HG02763 (cell line): ENCODE data around the gene GPHB5.
A peak's percentile ranks its signal among the peaks of the same experiment; 100 is the strongest.
"Not testable (repeated sequence)": the region's sequence is repeated elsewhere in the genome, so short reads cannot be mapped to it uniquely, and the experiment has no call there.

Source experiments
- ATAC-seq: cut with Tn5 transposase; IDR thresholded peaks from one replicate; pipeline ENCODE4 v1.9.1; 2021; ENCODE audit warnings: mild to moderate bottlenecking, moderate library complexity; ENCODE audit not compliant: unreplicated experiment

The GPHB5 gene

DNA sequence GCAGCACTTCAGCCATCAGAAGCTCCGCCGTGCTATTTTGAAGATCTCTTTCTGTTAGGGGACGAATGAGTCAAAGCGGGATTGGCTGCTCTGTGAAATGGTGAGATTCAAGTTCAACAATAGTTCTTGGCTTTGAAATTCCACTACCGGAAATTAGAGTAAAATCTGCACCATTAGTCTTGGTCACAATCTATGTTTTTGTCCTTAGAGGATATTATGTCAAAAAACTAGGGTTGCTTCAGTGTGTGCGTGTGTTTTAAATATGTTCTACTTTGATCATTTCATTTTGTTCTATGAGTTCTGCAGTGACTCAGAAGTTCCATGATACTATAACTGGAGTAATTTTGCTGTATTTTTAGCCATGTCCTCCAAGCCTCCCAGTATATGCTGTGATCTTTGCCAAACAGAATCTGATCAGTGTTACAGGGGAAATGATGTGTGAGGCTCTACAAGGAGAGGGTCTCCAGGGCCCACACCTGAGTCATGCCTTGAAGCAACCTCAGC is 22.6 kb downstream of the GPHB5 start:
- ATAC-seq: no peak

DNA sequence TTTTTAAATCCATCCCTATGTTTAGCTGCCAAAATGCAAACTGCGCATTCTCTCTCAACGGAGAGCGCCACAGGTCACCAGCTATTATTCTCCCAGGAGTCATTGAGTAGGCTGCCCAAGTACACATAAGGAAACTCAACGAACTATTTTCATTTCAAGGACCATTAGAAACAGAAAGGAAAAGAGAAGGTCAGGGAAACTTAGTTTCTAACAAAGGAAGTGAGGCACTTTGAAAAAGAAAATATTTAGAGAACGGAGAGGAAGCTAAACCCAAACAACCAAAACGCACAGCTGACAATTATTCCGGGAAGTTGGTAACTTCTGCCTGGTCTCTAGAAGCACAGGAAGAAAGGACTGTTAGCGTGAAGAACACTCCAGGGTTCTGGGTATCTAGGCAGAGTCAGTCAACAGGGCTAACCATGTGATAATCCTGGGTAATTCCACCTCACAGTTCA is 23.5 kb downstream of the GPHB5 start:
- ATAC-seq: peak; percentile 57

DNA sequence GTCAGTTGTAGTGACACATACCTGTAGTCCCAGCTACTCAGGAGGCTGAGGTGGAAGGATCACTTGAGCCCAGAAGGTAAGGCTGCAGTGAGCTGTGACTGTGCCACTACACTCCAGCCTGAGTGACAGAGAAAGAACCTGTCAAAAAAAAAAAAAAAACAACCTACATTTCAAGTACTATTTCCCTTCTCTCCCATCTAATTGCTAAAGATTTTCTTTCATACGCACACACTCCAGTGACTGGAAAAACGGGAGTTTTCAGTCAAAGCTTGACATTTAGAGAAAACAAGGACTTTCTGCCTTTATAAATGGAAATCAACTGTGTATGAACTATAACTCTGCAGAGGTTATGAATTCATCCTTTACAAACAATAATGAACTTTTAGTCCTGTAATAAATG is 25.9 kb downstream of the GPHB5 start:
- no peak for ATAC-seq

DNA sequence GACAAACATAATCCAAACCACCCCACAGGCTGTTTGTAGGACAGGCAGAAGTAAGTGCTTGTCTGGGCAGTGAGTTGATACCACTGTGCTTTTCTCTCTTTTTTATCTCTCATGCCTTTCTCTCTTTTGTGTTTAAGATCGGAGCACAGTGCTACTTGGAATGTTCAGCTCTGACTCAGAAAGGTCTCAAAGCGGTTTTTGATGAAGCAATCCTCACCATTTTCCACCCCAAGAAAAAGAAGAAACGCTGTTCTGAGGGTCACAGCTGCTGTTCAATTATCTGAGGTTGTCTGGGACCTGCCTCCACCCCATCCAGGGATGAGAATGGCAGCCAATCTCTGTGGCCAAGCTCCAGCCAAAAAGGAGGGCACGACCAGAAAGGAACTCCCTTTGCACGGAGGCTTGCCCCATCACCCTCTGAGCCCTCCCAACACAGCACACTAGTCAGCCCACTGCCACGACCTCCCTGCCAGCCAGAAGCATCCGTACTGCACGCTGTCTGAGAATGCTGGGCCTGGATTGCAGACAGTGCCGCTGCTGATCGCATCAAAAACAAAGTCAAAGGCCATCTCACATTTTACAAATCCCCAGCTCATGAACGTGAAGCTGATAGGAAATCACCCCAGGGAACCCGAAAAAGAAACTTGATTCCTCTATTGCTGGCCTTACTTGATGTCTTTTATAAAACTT is 27.8 kb downstream of the GPHB5 start:
- no peak for ATAC-seq

DNA sequence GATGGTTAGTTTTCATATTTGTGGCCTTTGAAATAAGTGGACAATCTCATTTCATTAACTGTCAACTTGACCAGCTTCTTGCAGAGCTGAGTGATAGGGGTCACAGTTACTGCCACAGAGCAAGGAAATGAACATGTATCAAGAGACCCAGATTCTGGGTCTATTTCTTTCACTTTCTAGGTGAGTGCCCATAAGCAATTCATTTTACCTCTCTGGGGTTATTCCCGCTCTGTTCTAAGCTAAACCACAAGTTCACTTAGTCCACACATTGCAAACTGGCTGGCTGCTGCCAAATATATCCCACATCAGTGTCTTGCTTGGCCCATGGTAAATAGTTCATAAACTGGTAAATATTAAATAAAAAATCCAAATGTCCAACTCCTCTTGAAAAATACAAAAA is 29.9 kb downstream of the GPHB5 start:
- no peak for ATAC-seq

DNA sequence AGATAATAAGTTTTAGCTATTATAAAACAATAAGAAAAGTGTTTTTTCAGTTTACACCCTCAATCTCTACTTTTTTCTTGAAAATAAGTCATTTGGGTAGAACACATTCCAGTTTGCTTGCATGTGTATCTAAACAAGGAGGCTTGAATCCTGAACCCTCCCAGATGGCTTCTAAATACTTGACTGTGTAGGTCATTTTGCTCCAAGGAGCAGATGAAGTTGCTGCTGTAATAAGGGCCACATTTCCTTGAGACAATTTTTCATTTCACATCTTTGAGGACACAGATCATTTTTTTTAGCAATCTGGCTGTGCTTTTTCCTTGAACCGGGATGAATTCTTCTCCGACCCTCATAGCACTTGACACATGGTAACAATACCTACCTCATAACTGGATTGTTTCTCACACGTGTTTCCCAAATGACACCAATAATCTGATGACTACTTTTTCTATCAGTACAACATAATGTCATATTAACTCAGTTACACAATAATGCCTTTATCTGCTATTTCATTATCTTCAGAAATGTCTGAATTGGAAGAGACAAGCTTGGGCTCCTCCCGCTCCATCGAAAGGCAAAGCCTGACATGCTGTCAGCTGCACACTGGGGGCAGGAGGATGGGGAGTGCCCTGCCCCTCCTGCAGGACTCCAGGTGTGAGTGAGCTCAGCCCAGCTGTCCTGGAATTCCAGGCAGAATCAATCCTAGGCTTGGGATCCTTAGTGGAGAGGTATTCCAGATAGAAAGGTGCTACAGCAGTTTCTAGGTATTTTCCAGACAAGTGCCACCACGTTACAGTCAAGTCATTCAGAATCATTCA is 30.9 kb downstream of the GPHB5 start:
- no peak for ATAC-seq

DNA sequence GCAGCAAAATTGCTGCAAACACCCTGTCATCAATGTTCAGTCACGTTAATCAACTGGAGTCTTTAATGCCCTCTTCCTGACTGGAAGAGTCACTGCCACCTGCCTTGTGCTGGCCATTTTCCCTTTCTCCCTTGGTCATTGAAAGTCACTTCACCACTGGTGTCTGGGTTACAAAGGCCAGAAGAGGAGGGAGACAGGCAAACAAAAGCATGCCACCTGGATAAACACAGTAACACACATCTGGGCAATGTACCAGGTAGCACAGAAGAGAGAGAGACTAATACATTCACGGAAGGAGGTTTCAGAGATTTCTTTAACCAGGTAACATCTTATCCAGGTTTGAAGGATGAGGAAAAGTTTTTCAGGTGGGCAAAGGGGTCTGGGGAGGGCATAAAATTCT is 32.7 kb downstream of the GPHB5 start:
- ATAC-seq: no peak

DNA sequence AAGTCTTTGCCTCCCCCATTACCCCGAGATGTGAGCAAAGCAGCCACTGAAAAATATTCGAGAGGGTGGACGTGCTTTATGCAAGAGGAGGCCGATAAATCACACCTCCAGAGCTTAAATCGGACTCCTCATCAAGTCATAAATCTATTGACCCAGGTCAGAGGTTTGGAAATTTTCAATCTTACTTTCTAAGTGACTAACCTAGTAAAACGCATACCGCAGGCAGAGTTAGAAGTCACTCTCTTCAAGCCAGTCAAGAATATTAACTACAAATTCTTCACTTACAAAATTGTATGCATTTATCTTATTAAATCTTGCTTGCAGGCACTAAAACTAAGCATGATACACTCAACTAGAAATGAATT is 34.9 kb downstream of the GPHB5 start:
- ATAC-seq: no peak

DNA sequence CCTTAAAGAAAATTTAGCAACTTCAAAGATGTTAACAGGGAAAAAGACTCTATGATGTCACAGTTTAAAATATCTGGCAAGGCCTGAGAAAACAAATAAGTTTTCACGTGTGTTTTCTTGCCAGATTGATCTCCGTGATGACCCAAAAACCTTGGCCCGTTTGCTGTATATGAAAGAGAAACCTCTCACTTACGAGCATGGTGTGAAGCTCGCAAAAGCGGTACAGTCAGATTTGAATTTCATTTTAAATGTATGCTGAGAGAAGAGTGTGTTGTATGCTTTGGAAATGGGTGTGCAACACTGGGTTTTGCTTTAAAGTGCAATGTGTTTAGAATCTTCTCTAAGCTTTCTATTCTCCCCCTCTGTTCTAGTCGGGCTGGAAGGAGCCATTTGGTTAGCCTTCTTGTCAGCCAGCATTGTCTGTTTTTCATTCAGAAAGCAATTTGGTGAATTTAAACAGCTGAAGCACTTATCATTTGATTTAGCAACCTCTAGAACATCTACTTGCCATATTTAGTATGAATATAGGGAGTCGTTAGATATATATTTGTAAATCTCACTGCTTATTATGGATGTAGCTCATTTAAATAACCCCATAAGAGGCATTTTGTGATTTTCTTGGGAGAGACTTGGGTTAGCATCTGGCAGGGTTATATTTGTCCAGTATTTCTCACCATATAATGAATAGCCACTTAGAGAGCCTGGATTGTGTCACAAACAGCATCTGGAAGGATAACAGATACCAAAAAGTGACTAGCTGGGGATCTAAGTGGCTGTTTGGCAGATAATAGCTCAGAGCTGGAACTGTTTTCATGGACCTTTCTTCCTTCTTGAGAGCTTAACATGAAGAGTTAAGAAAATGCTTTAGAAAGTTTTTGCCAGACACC is 35.5 kb downstream of the GPHB5 start:
- no peak for ATAC-seq

DNA sequence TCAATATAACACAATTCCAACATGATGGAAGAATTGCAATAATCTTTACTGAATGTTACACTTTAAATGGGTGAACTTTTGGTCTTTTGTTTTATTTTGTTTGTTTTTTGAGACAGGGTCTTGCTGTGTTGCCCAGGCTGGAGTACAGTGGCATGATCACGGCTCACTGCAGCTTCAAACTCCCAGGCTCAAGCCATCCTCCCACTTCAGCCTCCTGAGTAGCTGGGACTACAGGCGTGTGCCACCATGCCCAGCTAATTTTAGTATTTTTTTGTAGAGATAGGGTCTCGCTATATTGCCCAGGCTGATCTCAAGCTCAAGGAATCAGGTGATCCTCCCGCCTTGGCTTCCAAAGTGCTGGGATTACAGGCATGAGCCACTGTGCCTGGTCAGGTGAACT is 38.8 kb downstream of the GPHB5 start:
- ATAC-seq: not testable (repeated sequence)

DNA sequence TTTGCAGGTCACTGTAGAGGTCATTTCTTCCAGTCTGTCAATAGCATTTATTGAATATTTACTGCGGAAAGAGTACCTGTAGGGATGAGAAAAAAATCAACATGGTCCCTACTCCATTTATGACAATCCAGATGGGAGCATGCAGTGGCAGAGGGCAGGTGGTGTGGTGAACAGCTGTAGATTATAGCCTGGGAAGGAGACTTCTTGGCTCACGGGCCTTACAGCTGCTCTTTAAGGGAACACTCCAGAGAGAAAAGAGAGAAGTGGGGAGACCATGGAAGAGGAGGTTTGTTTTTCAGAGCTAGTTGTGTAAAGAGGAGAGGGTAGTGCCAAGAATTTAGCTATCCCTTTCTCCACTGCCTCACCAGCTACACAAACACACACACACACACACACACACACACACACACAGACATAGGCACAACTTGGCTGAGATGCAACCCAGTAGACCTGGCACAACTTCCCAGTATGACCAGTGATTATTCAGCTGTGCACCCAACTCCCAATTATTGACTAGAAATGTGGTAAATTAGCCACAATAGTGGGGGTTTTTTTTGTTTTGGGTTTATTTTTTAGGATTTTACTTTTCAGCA is 41.0 kb downstream of the GPHB5 start:
- no peak for ATAC-seq

DNA sequence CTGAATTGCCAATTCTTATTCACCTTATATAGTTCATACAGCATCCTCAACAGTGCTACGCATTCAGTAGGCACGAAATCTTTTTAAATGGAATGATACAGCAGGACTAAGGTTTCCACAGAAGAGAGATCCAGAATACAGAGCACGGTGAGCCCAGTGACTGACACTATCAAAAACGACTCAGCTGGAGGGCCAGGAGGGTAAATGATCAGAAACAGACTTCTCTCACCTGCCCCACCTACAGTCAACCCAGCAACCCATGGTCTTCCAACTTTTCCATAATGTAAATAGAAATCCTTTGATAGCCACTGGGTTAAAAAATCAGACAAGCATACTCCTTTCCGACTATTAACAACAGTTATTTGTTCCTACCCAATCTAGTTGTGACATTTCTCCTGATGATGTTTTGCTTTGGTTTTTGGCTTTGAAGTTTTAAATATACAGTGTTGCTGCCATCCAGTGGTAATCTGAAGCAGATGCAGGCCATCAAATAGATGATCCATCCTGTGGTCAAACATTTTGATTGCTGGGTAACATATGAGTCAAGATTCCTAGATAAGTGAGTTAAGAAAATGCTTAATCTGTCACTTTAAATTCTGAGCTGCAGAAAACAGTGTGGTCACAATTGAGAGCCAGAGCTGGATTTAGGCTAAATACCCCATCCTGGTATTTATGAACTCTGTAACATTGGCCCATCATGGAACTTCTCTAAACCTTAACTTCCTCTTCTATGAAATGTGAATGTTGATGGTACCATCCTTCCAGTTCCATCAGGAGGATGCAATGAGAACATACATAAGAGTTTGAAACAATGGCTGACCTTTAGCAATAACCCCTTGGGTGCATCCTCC is 42.0 kb downstream of the GPHB5 start:
- no peak for ATAC-seq

DNA sequence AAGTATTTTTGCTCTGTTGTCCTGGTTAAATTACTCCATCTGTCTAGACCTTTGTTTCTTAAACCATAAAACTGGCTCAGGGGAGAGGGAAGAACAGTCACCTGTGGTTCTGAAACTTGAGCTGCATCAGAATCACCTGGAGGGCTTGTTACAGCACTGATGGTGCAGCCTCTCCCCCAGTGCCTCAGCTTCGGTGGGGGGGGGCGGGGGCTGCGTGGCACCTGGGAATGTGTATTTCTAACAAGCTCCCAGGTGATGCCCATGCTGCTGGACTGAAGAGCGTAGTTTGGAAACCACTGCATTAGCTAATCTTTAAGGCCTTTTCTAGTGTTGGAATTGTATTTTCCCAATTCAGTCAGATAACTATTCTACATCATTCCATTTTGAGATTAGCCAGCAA is 42.7 kb downstream of the GPHB5 start:
- ATAC-seq: no peak

DNA sequence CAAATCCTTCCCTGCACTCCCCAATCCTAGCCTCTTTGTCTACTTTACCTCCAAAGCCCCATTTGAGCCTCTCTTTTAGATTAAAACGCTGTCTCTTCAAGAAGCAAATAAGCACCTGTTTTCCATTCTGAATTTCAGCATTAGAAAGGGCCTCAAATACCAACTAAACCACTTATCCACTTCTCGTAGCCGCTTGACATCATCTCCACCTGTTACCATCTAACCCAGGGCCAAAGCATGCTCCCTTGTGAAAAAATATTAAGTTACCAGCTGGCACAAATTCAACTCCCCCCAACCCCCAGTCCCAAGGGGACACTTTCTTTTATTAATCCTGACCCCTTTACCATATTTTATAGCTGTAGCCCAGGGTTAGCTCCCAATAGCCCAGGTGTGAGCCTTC is 43.1 kb downstream of the GPHB5 start:
- ATAC-seq: no peak

DNA sequence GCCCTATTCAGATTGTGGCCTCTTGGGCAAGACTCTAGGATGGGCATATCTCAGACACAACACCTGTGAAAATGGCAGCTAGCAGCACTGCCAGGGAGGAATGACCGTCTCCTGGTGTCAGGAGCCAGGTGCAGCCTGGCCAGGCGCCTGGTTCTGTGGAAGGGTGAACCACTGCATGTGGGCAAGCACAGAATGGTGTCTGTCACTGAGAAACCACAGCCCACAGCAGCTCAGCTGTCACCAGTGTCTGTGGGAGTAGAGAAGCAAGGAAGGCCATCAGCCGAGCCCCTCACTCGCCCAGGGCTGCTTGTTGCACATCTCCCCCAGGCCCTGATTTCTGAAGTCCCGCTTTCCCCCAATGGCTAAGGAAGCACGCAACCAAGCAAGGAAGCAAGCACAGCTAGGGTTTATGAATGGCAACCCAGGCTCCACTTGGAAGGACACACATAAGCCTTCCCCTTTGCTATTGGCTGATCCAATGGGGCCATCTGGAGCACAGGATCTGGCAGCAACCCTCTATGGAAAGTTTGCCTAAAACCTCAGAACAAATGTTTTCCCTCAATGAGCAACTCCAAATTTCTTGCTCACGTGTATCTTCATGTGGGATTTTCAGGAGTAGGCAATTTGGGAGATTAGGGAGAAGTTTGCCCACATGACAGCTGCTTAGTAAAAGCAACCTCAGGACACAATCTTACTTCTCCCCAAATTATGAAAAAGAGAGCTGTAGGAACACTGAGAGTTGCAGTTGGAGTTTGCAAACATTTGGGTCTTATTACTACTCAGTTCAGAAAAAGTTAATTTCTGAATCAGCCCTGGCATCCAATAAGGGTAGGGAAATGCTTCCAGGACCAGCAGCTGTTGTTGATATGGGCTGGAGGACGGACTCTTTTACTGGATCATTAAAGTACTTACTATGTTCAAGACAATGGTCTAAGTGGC is 44.7 kb downstream of the GPHB5 start:
- no peak for ATAC-seq

DNA sequence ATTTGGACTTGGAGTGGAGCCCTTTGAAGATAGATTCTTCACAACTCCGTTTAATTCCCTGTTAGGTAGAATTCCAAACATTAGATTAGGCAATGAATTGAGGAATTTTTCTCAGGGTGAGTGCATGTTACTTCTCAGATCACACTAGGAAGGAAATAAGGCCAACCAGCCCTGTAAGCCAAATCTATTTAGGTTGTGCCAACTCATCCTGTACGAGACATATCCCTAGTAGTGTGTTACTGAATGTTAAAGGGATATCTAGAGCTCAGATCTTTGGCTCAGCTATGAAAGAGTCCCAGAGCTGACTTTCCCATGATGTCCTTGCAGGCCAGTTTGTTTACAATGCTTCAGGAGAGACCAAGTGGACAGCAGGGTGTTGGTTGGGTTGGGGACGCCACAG is 45.6 kb downstream of the GPHB5 start:
- no peak for ATAC-seq

DNA sequence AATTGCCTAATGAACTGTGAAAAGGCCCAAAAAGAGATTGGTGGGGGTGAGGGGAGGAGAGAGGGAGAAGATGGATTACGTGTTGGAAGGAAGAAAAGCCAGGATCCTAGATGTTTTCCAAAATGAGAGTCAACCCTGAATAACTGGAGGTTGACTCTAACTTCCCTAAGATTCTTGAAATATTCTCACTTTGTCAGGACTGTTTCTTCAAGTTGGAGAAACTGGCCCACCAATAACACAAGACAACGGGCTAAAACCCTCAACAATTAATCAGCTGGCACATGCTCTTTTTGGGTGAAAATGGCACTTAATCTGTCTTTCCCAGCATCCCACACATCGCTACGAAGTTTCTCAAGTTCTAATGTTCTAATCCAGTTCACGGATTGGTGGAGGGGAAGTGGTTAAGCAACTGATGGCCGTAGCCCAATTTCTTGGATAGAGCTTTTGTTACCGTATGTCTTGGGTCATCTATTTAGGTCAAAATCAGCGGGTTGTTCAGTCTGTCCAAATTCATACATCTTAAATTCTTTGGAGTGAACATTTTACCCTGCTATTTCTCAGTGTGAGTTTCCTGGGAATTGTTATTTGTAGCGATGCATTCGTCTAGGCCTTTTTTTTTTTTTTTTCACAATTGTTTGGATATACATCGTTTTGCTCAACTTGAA is 49.0 kb downstream of the GPHB5 start:
- ATAC-seq: no peak

DNA sequence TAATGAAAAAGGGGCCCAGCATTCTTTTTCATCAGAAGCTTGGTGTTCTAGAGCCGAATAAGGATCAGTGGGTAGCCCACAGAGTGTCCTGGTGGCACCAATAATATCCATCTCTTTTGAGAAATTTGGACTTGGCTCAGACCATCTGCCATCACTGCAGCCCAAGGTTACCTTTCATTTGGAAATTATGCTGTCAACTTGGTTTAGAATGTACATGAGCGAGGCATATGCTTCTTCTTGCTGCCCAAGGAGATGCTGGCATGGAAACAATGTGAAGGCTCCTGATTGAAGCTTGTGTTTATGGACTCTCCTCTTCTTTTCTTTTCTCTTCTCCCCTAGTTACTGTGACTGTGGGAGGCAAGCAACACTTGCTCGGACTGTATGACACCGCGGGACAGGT is 50.0 kb downstream of the GPHB5 start:
- no peak for ATAC-seq
